Parathyroid adenoma (tissue), 2 donors: ENCODE measurements around the gene SETD2.

ENCODE experiments used
- H2AFZ ChIP-seq: fragments of 300-600 bp; sonication (generic); one replicate; pipeline ENCODE4 v1.7.0; 2017; ENCODE audit warnings: antibody characterized with exemption, mild to moderate bottlenecking
- H3K27ac ChIP-seq: fragments of 300-600 bp; sonication (generic); one replicate; pipeline ENCODE4 v1.7.0; 2017
- H3K27me3 ChIP-seq: fragments of 300-600 bp; sonication (generic); one replicate; pipeline ENCODE4 v1.7.0; 2017; ENCODE audit warnings: low read length; ENCODE audit not compliant: control insufficient read depth, insufficient read depth
- H3K36me3 ChIP-seq: fragments of 300-600 bp; sonication (generic); one replicate; pipeline ENCODE4 v1.7.0; 2017; ENCODE audit warnings: low read length; ENCODE audit not compliant: control insufficient read depth, insufficient read depth
- H3K4me1 ChIP-seq: fragments of 300-600 bp; sonication (generic); one replicate; pipeline ENCODE4 v1.7.0; 2017; ENCODE audit warnings: control low read depth
- H3K4me2 ChIP-seq: fragments of 300-600 bp; sonication (generic); one replicate; pipeline ENCODE4 v1.7.0; 2017; ENCODE audit warnings: low read length
- H3K4me3 ChIP-seq: fragments of 300-600 bp; sonication (generic); one replicate; pipeline ENCODE4 v1.7.0; 2017; ENCODE audit warnings: low read depth, low read length
- H3K79me2 ChIP-seq: fragments of 300-600 bp; sonication (generic); one replicate; pipeline ENCODE4 v1.7.0; 2017; ENCODE audit warnings: control low read depth
- H3K9ac ChIP-seq: fragments of 300-600 bp; sonication (generic); one replicate; pipeline ENCODE4 v1.7.0; 2017; ENCODE audit warnings: mild to moderate bottlenecking
- H3K9me3 ChIP-seq: fragments of 300-600 bp; sonication (generic); one replicate; pipeline ENCODE4 v1.7.0; 2017; ENCODE audit warnings: low read length; ENCODE audit not compliant: control insufficient read depth
- TF ChIP-seq, protein P1 (sequence below): fragments of 300-600 bp; sonication (generic); IDR thresholded peaks from one replicate; pipeline ENCODE4 v1.7.0; 2017; ENCODE audit warnings: antibody characterized with exemption, mild to moderate bottlenecking
- donor health status: primary hyperparathyroidism.

Gene SETD2

GRCh38 chr3:47017504-47018268 lies 146.2 kb downstream of the SETD2 start:
- TF ChIP-seq, protein P1, sequence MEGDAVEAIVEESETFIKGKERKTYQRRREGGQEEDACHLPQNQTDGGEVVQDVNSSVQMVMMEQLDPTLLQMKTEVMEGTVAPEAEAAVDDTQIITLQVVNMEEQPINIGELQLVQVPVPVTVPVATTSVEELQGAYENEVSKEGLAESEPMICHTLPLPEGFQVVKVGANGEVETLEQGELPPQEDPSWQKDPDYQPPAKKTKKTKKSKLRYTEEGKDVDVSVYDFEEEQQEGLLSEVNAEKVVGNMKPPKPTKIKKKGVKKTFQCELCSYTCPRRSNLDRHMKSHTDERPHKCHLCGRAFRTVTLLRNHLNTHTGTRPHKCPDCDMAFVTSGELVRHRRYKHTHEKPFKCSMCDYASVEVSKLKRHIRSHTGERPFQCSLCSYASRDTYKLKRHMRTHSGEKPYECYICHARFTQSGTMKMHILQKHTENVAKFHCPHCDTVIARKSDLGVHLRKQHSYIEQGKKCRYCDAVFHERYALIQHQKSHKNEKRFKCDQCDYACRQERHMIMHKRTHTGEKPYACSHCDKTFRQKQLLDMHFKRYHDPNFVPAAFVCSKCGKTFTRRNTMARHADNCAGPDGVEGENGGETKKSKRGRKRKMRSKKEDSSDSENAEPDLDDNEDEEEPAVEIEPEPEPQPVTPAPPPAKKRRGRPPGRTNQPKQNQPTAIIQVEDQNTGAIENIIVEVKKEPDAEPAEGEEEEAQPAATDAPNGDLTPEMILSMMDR = no peak
- no peak overlapping the region for H3K27ac ChIP-seq
- peaks cover 2% of the 10 kb centered on the region for H3K4me1 ChIP-seq

GRCh38 chr3:47016934-47017435 lies 146.9 kb downstream of the SETD2 start:
- no peak overlapping the region for H3K4me3 ChIP-seq
- TF ChIP-seq, protein P1 = no peak
- no peak overlapping the region for H2AFZ ChIP-seq
- no peaks in the 10 kb centered on the region for H3K36me3 ChIP-seq
- no peak overlapping the region for H3K27ac ChIP-seq
- no peak overlapping the region for H3K9ac ChIP-seq
- H3K9me3 ChIP-seq = no peaks in the 10 kb centered on the region
- H3K79me2 ChIP-seq = peaks cover 7% of the 10 kb centered on the region
- H3K27me3 ChIP-seq = no peaks in the 10 kb centered on the region
- H3K4me2 ChIP-seq = no peak overlapping the region
- no peaks in the 10 kb centered on the region for H3K4me1 ChIP-seq

More at GRCh38 chr3:47017504-47018268, 146.2 kb downstream of the SETD2 start:
- no peaks in the 10 kb centered on the region for H3K36me3 ChIP-seq
- H2AFZ ChIP-seq = no peak overlapping the region
- H3K4me3 ChIP-seq = no peak overlapping the region
- H3K4me2 ChIP-seq = no peak overlapping the region
- peaks cover 9% of the 10 kb centered on the region for H3K79me2 ChIP-seq
- H3K9me3 ChIP-seq = no peaks in the 10 kb centered on the region
- H3K9ac ChIP-seq = no peak overlapping the region
- no peaks in the 10 kb centered on the region for H3K27me3 ChIP-seq

DNA sequence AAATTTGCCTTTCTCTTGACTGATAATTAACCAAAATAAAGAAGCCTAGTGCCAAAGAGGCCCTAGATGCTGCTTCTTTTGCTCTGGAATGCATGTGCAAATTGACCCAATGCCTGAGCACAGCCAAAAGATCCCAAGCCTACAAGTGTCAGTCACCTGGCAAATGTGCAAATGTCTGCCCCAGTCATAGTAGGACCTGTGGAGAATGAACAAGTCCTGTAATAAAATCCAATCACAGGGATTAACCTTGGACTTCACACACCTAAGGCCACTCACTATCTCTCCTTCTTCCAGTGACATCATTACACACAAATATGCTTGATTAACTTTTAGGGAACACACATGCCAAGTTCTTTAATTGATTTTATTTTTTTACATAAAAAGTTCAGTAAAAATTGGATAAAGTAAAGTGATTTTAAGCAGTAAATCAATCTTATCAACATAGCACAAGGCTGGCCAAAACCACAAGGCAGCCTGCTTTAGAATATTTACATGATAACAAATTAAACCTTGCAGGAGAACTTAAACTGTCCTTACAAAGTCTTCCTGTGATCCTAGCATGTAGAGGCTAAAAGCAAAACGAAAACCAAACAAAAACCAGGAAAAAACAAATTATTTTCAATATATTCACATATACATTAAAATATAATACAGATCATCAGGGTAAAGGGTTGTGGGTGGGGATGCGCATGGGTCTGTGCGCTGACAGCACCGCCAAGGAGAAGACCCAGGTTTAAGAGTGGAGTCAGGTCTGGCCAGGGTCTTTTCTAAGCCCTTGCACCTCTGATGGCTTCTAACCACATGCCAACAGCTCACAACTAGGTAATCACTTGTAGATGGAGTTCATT lies 147.6 kb downstream of the SETD2 start:
- no peak overlapping the region for H3K9ac ChIP-seq
- H3K4me2 ChIP-seq = no peak overlapping the region
- H3K36me3 ChIP-seq = no peaks in the 10 kb centered on the region
- H2AFZ ChIP-seq = no peak overlapping the region
- TF ChIP-seq, protein P1 = no peak
- H3K4me1 ChIP-seq = no peaks in the 10 kb centered on the region
- H3K79me2 ChIP-seq = peaks cover 3% of the 10 kb centered on the region
- no peaks in the 10 kb centered on the region for H3K27me3 ChIP-seq
- no peak overlapping the region for H3K4me3 ChIP-seq
- no peaks in the 10 kb centered on the region for H3K9me3 ChIP-seq
- no peak overlapping the region for H3K27ac ChIP-seq

DNA sequence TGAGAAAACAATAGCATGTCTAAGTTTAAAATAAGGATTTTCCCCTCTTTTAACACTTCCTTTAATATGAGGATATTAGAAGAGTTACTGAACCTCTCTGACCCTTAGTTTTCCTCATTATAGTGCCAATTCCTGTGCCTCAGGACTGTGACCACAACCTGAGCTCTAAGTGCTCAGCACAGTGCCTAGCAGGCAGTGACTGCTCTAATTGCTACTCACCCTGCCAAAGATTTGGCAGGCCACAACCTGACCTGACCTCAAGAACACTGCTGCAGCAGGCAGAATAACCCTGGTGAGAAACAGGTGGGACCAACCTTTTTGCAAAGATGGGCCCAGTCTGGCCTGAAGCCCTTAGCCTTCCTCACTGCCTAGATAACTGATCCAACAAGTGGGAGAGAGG lies 148.8 kb downstream of the SETD2 start:
- Histone ChIP-seq H3K27me3 (no peaks in the 10 kb centered on the region), H3K36me3 (no peaks in the 10 kb centered on the region)

More for the DNA sequence above, 148.8 kb downstream of the SETD2 start:
- no peak overlapping the region for H2AFZ ChIP-seq
- H3K4me2 ChIP-seq = no peak overlapping the region
- H3K9me3 ChIP-seq = no peaks in the 10 kb centered on the region
- no peak overlapping the region for H3K4me3 ChIP-seq
- no peak overlapping the region for H3K27ac ChIP-seq
- no peak overlapping the region for H3K9ac ChIP-seq
- TF ChIP-seq, protein P1 = no peak
- H3K79me2 ChIP-seq = no peaks in the 10 kb centered on the region
- peaks cover under 1% of the 10 kb centered on the region for H3K4me1 ChIP-seq
